HepG2 (cell line): ENCODE results near the gene TBX21. TPM values are rescaled to one million over a fixed set of nuclear protein-coding genes. Genes with fewer than 3 reads are reported as not detected.

Experiments
- ATAC-seq: fragments of 200-7000 bp; cut with Tn5 transposase; 3 replicates; pipeline ENCODE4 v1.9.1; 2020; ENCODE audit warnings: mild to moderate bottlenecking, moderate library complexity
- BruUV-seq: library from RNA; stranded (reverse); fragments of 400-500 nt; replicated peaks from 2 replicates; lab custom pipeline; 2021; lab: Mats Ljungman, UMichigan
- CTCF ChIA-PET: fragments of 300-600 bp; formaldehyde crosslinking; extraction: SDS; loops from one replicate; lab custom pipeline; 2021; ENCODE audit warnings: low total read pairs, inconsistent platforms, low intra/inter-chr PET ratio; lab: Yijun Ruan, JAX
- POLR2A ChIA-PET: fragments of 350-600 bp; sonication (Branson Sonifier 250); formaldehyde crosslinking; loops from one replicate; lab custom pipeline; 2020; ENCODE audit warnings: antibody characterized with exemption, inconsistent platforms; lab: Yijun Ruan, JAX
- DNase-seq: peaks from one replicate; pipeline ENCODE4 v3.0.0-alpha.2; 2015; ENCODE audit warnings: low spot score
- FAIRE-seq: peaks from 3 replicates; lab custom pipeline; 2011; peaks lifted over from hg19 to GRCh38; lab: Jason Lieb, UNC
- H2AFZ ChIP-seq: one replicate; pipeline ENCODE4 v1.6.1; 2011; ENCODE audit warnings: low read length, inconsistent platforms
- H3K27ac ChIP-seq: fragments of 300-600 bp; 3 replicates; pipeline ENCODE4 v1.8.0; 2011; ENCODE audit warnings: mixed run types, mild to moderate bottlenecking, mixed read lengths, low read length, inconsistent platforms; ENCODE audit not compliant: insufficient read depth; ENCODE audit errors: extremely low read length
- H3K27me3 ChIP-seq, 2 experiments: fragments of 200-600 bp in 1 of 2; 2 replicates in 1 of 2; 3 replicates in 1 of 2; pipeline versions ENCODE4 v1.6.0 to v1.8.0; 2011; ENCODE audit warnings: low read length in 2 of 2, mild to moderate bottlenecking in 2 of 2, moderate library complexity in 2 of 2, inconsistent platforms in 1 of 2; ENCODE audit not compliant: insufficient read depth in 2 of 2, control insufficient read depth in 1 of 2
- H3K36me3 ChIP-seq, 2 experiments: fragments of 200-600 bp in 1 of 2; replicated peaks in 1 of 2; 2 replicates in 1 of 2; 3 replicates in 1 of 2; pipeline versions ENCODE4 v1.5.1 to v1.8.0; 2011; ENCODE audit warnings: low read length in 2 of 2, inconsistent platforms in 1 of 2; ENCODE audit not compliant: insufficient read depth in 2 of 2, control insufficient read depth in 1 of 2
- H3K4me1 ChIP-seq: 2 replicates; pipeline ENCODE4 v1.5.1; 2012; ENCODE audit warnings: low read length, inconsistent platforms; ENCODE audit not compliant: insufficient read depth
- H3K4me2 ChIP-seq: 2 replicates; pipeline ENCODE4 v1.6.0; 2011; ENCODE audit warnings: low read depth, low read length, inconsistent platforms
- H3K4me3 ChIP-seq, 3 experiments: fragments of 200-600 bp in 1 of 3; sonication (generic), shearing (Covaris generic) in 1 of 3; replicated peaks in 1 of 3; 2 replicates each; pipeline ENCODE4 v1.5.1; 2011 to 2016; ENCODE audit warnings: low read length in 3 of 3, inconsistent platforms in 2 of 3, low read depth in 2 of 3, mild to moderate bottlenecking in 2 of 3, control low read depth in 1 of 3, mixed read lengths in 1 of 3; ENCODE audit not compliant: insufficient read depth in 1 of 3
- H3K79me2 ChIP-seq: one replicate; pipeline ENCODE4 v1.6.1; 2011; ENCODE audit warnings: low read length, inconsistent platforms; ENCODE audit not compliant: insufficient read depth
- H3K9ac ChIP-seq: 2 replicates; pipeline ENCODE4 v1.6.0; 2011; ENCODE audit warnings: mild to moderate bottlenecking, low read depth, low read length, inconsistent platforms; ENCODE audit not compliant: insufficient read depth
- H3K9me3 ChIP-seq: 2 replicates; pipeline ENCODE4 v1.5.1; 2012; ENCODE audit warnings: mild to moderate bottlenecking, low read length
- H4K20me1 ChIP-seq: 2 replicates; pipeline ENCODE4 v1.6.0; 2011; ENCODE audit warnings: inconsistent platforms, mild to moderate bottlenecking, low read length, moderate library complexity; ENCODE audit not compliant: insufficient read depth
- ARID5B ChIP-seq: IDR thresholded peaks from 2 replicates; pipeline ENCODE4 v1.4.0; 2020; ENCODE audit warnings: mild to moderate bottlenecking, missing genetic modification reagents
- ARNT2 ChIP-seq: sonication (generic); formaldehyde crosslinking; IDR thresholded peaks from 2 replicates; pipeline ENCODE4 v1.8.0; 2022; ENCODE audit warnings: mild to moderate bottlenecking, low read depth, missing genetic modification reagents, moderate library complexity
- GATA4 ChIP-seq: sonication (generic); IDR thresholded peaks from 2 replicates; pipeline ENCODE4 v1.6.1; 2016; ENCODE audit warnings: antibody characterized with exemption, low read depth, borderline replicate concordance
- HNF4G ChIP-seq, 2 experiments: sonication (generic) in 1 of 2; formaldehyde crosslinking in 1 of 2; IDR thresholded peaks; 2 replicates each; pipeline versions ENCODE4 v1.4.0 to v1.6.1; 2011 to 2020; ENCODE audit warnings: borderline replicate concordance in 2 of 2, low read depth in 2 of 2, mild to moderate bottlenecking in 2 of 2, low read length in 1 of 2, missing genetic modification reagents in 1 of 2, moderate library complexity in 1 of 2
- NFIB ChIP-seq: sonication (generic); formaldehyde crosslinking; IDR thresholded peaks from 2 replicates; pipeline ENCODE4 v1.9.0; 2021; ENCODE audit warnings: missing genetic modification reagents, mild to moderate bottlenecking, borderline replicate concordance
- NFYC ChIP-seq: IDR thresholded peaks from 2 replicates; pipeline ENCODE4 v1.6.1; 2016; ENCODE audit warnings: missing genetic modification reagents, missing compliant biosample characterization
- PITX1 ChIP-seq: sonication (generic); formaldehyde crosslinking; IDR thresholded peaks from 2 replicates; pipeline ENCODE4 v1.5.1; 2020; ENCODE audit warnings: mild to moderate bottlenecking, missing genetic modification reagents
- RAD21 ChIP-seq: fragments of 450-650 bp; formaldehyde crosslinking; IDR thresholded peaks from 2 replicates; pipeline ENCODE4 v1.5.0; 2020; ENCODE audit warnings: mild to moderate bottlenecking
- SCMH1 ChIP-seq: sonication (generic); formaldehyde crosslinking; IDR thresholded peaks from 2 replicates; pipeline ENCODE4 v1.9.0; 2021; ENCODE audit warnings: missing genetic modification reagents, mild to moderate bottlenecking, borderline replicate concordance
- THRA ChIP-seq: sonication (generic); formaldehyde crosslinking; IDR thresholded peaks from 2 replicates; pipeline ENCODE4 v1.4.0; 2020; ENCODE audit warnings: missing genetic modification reagents, borderline replicate concordance
- ZNF280D ChIP-seq: sonication (generic); formaldehyde crosslinking; IDR thresholded peaks from 2 replicates; pipeline ENCODE4 v1.5.1; 2020; ENCODE audit warnings: mild to moderate bottlenecking, missing genetic modification reagents
- ZNF337 ChIP-seq: sonication (generic); formaldehyde crosslinking; IDR thresholded peaks from 2 replicates; pipeline ENCODE4 v1.5.1; 2020; ENCODE audit warnings: missing genetic modification reagents, low read depth, mild to moderate bottlenecking, borderline replicate concordance
- ZNF382 ChIP-seq: sonication (generic); formaldehyde crosslinking; IDR thresholded peaks from 2 replicates; pipeline ENCODE4 v1.5.0; 2020; ENCODE audit warnings: missing genetic modification reagents, mild to moderate bottlenecking, borderline replicate concordance
- ZNF746 ChIP-seq: sonication (generic); formaldehyde crosslinking; IDR thresholded peaks from 2 replicates; pipeline ENCODE4 v1.8.0; 2022; ENCODE audit warnings: mild to moderate bottlenecking, missing genetic modification reagents
- WGBS: methylation state at CpG from one replicate; pipeline ENCODE4 v1.1.6; 2017; ENCODE audit warnings: low lambda C conversion rate; 5-methylcytosine and 5-hydroxymethylcytosine counted together
- in situ Hi-C: cut with HindIII; loops from 2 replicates; pipeline ENCODE4 v1.10.0; 2017; ENCODE audit warnings: low pct_unique_long_range_greater_than_20kb; ENCODE audit not compliant: extremely low pct_ligation_motif_present
- intact Hi-C: fragments of 100-400 bp; cut with micrococcal nuclease; formaldehyde crosslinking; loops from one replicate; pipeline ENCODE4 v1.10.0; 2022; ENCODE audit not compliant: unreplicated experiment
- polyA plus RNA-seq, 8 experiments: library from polyadenylated mRNA; depleted of rRNA in 3 of 8; stranded (reverse) in 7 of 8; unstranded in 1 of 8; fragments of >200 nt; fragmentation: Illumina TruSeq in 4 of 8; extraction: Trizol in 4 of 8; gene quantifications; 2 replicates each; pipeline versions ENCODE4 v1.2.1 to v1.2.3, GENCODE V29; 2011 to 2016; ENCODE audit warnings: low read depth in 4 of 8, missing spikeins in 1 of 8, mixed read lengths in 1 of 8; ENCODE audit not compliant: insufficient read depth in 1 of 8
- total RNA-seq, 5 experiments: library from RNA; depleted of rRNA; stranded (reverse); fragments of >200 nt; fragmentation: Illumina TruSeq; extraction: Trizol; gene quantifications; 2 replicates each; pipeline ENCODE4 v1.2.3, GENCODE V29; 2016; ENCODE audit warnings: low read depth in 1 of 5

The TBX21 gene
- total and polyA plus RNA-seq, 2 of the 13 experiments (the other 11 are each of a cell fraction or from before 2014, with no cell fraction given), result not detected

GRCh38 chr17:47686664-47687327 lies 46.2 kb upstream of the TBX21 start:
- ChIA-PET POLR2A (interaction anchor here (1.0 to 3.1 kb wide), 5 partner anchors 8 to 362 kb away, joined by 3 to 22 read pairs (median 3); partner anchors contain the start of genes KPNB1, NFE2L1, OSBPL7 and PNPO), CTCF (no interaction called here)
- Histone ChIP-seq H4K20me1 (peaks cover 9% of the 10 kb centered on the region; the same call in 1 of the 2 replicates), H3K27ac (peak overlapping the region; percentile 49), H3K4me3 (no peak overlapping the region; a peak in 1 of 6 replicates), H2AFZ (no peak overlapping the region), H3K4me1 (peaks cover 41% of the 10 kb centered on the region), H3K27me3 (no peaks in the 10 kb centered on the region), H3K79me2 (no peaks in the 10 kb centered on the region), H3K9me3 (no peaks in the 10 kb centered on the region), H3K9ac (no peak overlapping the region), H3K36me3 (peaks cover 7 to 16% of the 10 kb centered on the region in 2 experiments), H3K4me2 (peak overlapping the region; percentile 25; the same call in 1 of the 2 replicates)
- peak; percentile 64 for FAIRE-seq
- ATAC-seq, result peak; percentile 80
- WGBS, result 12% methylated on average over 7 of the region's 7 CpGs
- BruUV-seq, result no TSS peak
- intact Hi-C loops, result loop anchor here (5.0 kb wide), 1 partner anchor 34 kb away; no protein-coding TSS in a partner anchor
- in situ Hi-C loops, result no loop called here
- DNase-seq, result peak; percentile 90
- TF ChIP-seq ZNF382 (CRISPR knock-in tag), result no peak
- TF ChIP-seq THRA (CRISPR knock-in tag), result peak; percentile 28; the same call in 1 of the 2 replicates
- TF ChIP-seq GATA4, result no peak
- peak; percentile 88 for TF ChIP-seq ARID5B (CRISPR knock-in tag)
- TF ChIP-seq PITX1, result no peak
- no peak for TF ChIP-seq NFIB (CRISPR knock-in tag)
- no peak for TF ChIP-seq ARNT2 (CRISPR knock-in tag)
- TF ChIP-seq RAD21, result no peak
- TF ChIP-seq HNF4G (IDR thresholded peaks at IDR 0.05; ENCODE audit: borderline replicate concordance, low read depth, low read length), result no peak
- no peak for TF ChIP-seq HNF4G (CRISPR knock-in tag; IDR thresholded peaks at IDR 0.05; ENCODE audit: borderline replicate concordance, low read depth)
- TF ChIP-seq SCMH1, result no peak
- TF ChIP-seq ZNF280D (CRISPR knock-in tag), result peak; percentile 69; the same call in 1 of the 2 replicates
- TF ChIP-seq ZNF746 (CRISPR knock-in tag), result no peak
- TF ChIP-seq ZNF337 (CRISPR knock-in tag), result no peak
- no peak for TF ChIP-seq NFYC (CRISPR knock-in tag)
